Dedifferentiated amniotic fluid mesenchymal stem cell (primary cell): Measurements from ENCODE around the gene CRTC3.
"Not testable (repeated sequence)": the region's sequence is repeated elsewhere in the genome, so short reads cannot be mapped to it uniquely, and the experiment has no call there.

Source experiments
- DNase-seq: peaks from one replicate; pipeline ENCODE4 v3.0.0-alpha.2; 2016; ENCODE audit errors: extremely low spot score

CRTC3 gene

GRCh38 chr15:90677807-90678790, 148.4 kb downstream of the CRTC3 start:
- DNase-seq = no peak

GRCh38 chr15:90679959-90680358, 150.2 kb downstream of the CRTC3 start:
- DNase-seq = no peak

- DNase-seq = peak; percentile 95
Observed at GRCh38 chr15:90680371-90680935, 150.7 kb downstream of the CRTC3 start.

- DNase-seq = no peak
Observed at GRCh38 chr15:90681056-90681455, 151.3 kb downstream of the CRTC3 start.

GRCh38 chr15:90681480-90681879, 151.8 kb downstream of the CRTC3 start:
- peak; percentile 32 for DNase-seq

GRCh38 chr15:90683371-90683770, 153.6 kb downstream of the CRTC3 start:
- DNase-seq = no peak

GRCh38 chr15:90683876-90684275, 154.2 kb downstream of the CRTC3 start:
- DNase-seq = no peak

GRCh38 chr15:90684281-90684680, 154.6 kb downstream of the CRTC3 start:
- DNase-seq = no peak

GRCh38 chr15:90685591-90686434, 156.1 kb downstream of the CRTC3 start:
- DNase-seq = no peak

GRCh38 chr15:90686435-90687218, 156.9 kb downstream of the CRTC3 start:
- DNase-seq = no peak

- not testable (repeated sequence) for DNase-seq
Observed at GRCh38 chr15:90689326-90689961, 159.7 kb downstream of the CRTC3 start.

GRCh38 chr15:90690585-90690984, 160.9 kb downstream of the CRTC3 start:
- DNase-seq = no peak

GRCh38 chr15:90691369-90691768, 161.6 kb downstream of the CRTC3 start:
- no peak for DNase-seq

- no peak for DNase-seq
Observed at GRCh38 chr15:90691982-90692773, 162.5 kb downstream of the CRTC3 start.
